GM18507 (cell line): ENCODE measurements around the gene COG1.

ENCODE experiments used
- DNase-seq: peaks from one replicate; pipeline ENCODE4 v3.0.0; 2011; ENCODE audit warnings: low read depth; ENCODE audit not compliant: insufficient read length; ENCODE audit errors: extremely low spot score
- FAIRE-seq: peaks from 2 replicates; lab custom pipeline; 2011; peaks lifted over from hg19 to GRCh38; lab: Jason Lieb, UNC

COG1 gene

GRCh38 chr17:73257516-73257915 is 64.7 kb downstream of the COG1 start:
- DNase-seq: no peak
- FAIRE-seq: no peak
